ENCODE data around the gene CPSF4.

GRCh38 chr7:99418260-99418659 is 20.5 kb upstream of the CPSF4 start:
- TF ChIP-seq CTCF (IDR thresholded peaks at IDR 0.05; ENCODE audit: low read depth, low read length, poor library complexity, severe bottlenecking) = no peak
- TF ChIP-seq EZH2phosphoT487 (IDR thresholded peaks at IDR 0.05; ENCODE audit: borderline replicate concordance, low read length) = no peak

All from DOHH2 (cell line).